ENCODE results near the gene HCFC2. TPM values are rescaled to one million over a fixed set of nuclear protein-coding genes. Genes with fewer than 3 reads are reported as not detected.
A peak's percentile ranks its signal among the peaks of the same experiment; 100 is the strongest.
"Not testable (repeated sequence)": the region's sequence is repeated elsewhere in the genome, so short reads cannot be mapped to it uniquely, and the experiment has no call there.

HCFC2 gene
- total RNA-seq, 1 donor from 2014 or later: 8.8 TPM

DNA sequence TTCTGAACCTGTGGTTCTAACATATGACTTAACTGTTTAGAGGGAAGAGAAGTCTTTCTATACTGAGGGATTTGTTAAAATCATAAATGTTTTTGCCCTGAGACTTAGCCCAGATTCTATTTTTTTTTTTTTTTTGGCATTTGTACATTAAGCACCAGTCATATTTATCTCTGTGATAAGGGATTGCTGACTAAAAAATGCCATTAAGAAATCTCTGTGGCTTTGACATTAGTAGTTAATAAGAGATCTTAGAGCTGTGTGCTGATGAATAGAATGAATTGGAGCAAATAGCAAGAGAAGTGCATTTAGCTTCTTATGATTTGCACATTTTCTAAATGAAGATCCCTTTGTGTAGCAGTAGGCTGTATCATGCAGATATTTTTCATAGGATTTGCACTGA is 41.1 kb downstream of the HCFC2 start:
- ATAC-seq (ENCODE audit: poor library complexity) (no peak), DNase-seq (no peak)
- intact Hi-C loops (cut with DNase I): loop anchor here (5.0 kb wide), 1 partner anchor 138 kb away; the partner anchor contains the start of gene TDG

DNA sequence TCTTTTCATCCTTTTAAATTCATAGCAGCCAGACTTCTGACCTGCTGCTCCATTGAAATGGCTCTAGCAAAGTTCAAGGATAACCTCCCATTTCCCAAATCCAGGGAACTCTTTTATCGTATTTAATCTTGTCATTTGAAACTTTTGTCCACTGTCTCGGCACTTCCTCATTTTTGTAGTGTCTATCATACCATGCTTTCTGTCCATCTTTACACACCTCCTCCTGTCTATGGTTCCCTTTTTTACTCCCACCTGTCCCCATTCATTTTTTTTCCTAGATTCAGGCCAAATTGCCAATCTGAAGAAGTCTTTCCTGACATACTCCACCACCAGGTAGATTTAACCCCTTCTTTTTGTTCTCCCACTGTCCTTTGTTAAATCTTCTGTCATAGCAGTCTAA is 42.6 kb downstream of the HCFC2 start:
- intact Hi-C loops (cut with DNase I): loop anchor here (5.0 kb wide), 1 partner anchor 140 kb away; the partner anchor contains the start of gene TDG
- no peak for ATAC-seq (ENCODE audit: poor library complexity)
- no peak for DNase-seq

DNA sequence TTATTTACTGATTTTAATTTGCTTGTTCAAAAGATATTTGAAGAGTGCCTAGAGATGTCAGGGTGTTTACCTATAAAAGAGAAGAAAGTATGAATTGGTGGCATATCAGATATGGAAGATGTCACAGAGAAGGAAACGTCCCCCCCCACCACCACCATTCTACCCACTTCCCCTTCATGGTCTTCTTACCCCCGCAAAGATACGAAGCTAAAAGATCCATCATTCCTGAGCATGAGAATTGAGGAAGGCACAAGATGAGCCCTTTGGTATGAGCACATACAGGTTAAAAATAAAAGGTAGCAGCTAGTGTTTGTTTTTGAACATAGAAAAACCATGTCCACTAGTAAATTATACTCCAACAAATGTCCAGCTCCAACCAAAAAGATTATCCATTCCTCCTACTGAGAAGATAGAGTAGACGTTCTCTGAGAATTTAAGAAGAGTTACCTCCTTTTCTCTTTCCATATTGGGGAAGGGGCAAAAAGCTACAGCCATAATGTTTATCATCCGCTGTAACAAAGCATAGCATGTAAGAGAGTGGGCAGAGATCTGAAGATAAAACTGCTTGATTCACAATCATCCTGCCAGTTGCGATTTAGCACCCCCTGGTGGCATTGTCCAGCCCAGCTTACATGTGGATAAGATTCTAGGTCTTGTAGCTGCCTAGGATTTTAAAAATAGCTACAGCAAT is 44.6 kb downstream of the HCFC2 start:
- ATAC-seq (ENCODE audit: poor library complexity): peak; percentile 81
- intact Hi-C loops (cut with DNase I): loop anchor here (5.0 kb wide), 1 partner anchor 142 kb away; the partner anchor contains the start of gene TDG

DNA sequence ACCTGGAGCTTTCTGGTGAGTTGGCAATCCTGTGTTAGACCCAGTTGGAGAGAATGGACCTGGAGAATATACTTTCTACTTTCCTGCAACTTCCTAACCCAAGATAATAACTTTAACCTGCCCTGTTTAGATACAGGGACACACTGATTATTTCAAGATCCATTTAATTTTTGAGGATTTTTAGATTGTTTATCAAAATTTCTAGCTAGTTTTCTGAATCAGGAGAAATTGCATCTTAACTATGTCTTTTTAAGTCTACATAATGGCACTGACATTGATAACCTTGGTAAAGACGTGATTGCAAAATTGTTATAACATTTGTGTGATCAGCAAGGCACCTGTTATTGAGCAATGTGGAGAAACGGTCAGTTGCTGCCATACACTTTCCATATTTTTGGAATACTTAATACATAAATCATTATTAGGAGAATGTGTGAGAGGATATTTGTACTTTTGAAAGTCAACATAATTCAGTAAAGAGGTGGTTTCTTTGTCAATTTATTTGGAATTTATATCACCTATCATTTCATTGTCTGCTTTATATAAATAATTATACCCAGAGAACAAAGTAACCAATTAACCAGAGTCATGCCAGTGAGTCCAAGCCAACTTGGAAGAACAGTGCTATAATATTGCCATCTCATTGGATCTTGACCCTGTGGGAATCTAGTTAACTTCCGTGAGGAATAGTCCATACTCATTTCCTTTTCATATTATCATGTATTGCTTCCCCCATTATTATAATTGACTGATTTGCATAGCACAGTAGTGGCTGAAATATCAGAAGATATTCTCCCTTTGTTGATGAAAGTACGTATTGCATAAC is 45.3 kb downstream of the HCFC2 start:
- no peak for DNase-seq
- ATAC-seq (ENCODE audit: poor library complexity): no peak
- intact Hi-C loops (cut with DNase I): loop anchor here (5.0 kb wide), 1 partner anchor 142 kb away; the partner anchor contains the start of gene TDG

More for the DNA sequence above, 44.6 kb downstream of the HCFC2 start:
- DNase-seq: peak; percentile 84

DNA sequence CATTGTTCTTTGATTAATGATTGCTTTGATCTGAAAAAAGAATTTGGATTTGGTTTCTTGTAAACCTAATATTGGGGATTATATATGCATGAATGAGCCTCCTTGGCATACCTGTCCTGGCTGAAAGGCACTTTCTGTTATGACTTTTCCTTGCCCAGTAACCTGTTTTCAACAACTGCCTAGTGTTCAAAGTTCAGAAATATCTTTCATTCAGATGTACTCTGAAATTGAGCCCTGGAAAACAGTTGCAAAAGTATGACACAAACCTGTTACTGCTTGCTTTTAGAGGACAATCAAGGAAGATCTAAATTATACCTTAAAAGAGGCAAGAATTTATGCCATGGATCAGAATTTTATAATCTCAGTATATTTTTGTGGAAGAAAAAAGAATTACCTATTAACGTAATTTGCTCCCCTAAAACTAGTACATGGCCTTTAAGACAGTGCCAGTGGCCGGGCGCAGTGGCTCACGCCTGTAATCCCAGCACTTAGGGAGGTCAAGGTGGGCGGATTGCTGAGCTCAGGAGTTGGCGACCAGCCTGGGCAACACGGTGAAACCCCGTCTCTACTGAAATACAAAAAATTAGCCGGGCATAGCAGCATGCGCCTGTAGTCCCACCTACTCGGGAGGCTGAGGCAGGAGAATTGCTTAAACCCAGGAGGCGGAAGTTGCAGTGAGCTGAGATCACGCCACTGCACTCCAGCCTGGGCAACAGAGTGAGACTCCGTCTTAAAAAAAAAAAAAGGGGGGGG is 50.7 kb downstream of the HCFC2 start:
- DNase-seq; intact Hi-C loops (cut with DNase I); ATAC-seq (ENCODE audit: poor library complexity): not testable (repeated sequence)

DNA sequence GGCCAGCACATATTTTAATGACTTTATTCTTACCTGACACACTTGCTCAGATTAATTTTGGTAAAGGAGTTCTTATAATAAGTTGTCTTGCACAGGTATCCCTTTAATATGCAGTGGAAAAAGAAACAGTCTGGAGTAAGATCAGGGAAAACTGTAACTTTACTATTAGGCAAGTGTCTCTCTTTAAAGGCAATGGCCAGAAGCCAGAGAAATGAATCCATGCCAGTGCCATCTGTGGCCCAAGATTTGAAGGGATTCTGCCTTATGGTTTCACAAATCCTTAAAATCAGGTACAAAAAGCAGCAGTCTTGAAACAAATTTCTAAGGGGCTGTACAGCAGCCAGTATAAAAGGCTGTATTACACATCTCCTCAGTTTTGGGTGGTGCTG is 51.2 kb downstream of the HCFC2 start:
- ATAC-seq (ENCODE audit: poor library complexity) (no peak), DNase-seq (no peak)
- intact Hi-C loops (cut with DNase I): no loop called here

DNA sequence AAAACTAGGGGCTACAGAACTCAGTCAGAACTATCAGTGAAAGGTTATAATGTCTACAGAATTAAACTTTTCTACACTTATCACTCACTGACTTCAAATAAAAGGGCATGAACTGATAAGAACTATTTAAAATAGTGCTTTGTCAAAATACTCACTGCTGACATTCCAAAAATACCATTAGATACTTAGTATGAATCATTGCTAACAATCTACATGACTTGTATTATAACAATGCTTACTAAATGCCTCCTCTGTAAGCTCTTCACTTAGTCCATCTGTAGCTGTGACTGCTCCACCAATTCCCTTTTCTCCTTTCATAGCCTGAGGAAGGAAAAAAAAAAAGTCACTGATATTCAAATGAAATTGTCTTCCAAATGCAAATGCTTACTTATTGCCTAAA is 56.7 kb downstream of the HCFC2 start:
- ATAC-seq (ENCODE audit: poor library complexity) (peak; percentile 50), DNase-seq (no peak)

DNA sequence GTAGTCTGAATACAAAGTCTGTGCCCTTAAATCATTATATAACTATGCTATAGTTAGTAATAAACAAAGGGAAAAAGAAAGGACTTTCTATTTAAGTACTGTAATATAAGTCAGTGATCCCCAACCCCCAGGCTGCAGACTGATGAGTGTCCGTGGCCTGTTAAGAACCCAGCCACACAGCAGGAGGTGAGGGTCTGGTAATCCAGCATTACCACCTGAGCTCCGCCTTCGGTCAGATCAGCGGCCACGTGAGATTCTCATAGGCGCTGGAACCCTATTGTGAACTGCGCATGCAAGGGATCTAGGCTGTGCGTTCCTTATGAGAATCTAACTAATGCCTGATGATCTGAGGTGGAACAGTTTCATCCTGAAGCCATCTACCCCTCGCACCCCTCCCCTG is 58.0 kb downstream of the HCFC2 start:
- ATAC-seq (ENCODE audit: poor library complexity): no peak

More for the DNA sequence above, 56.7 kb downstream of the HCFC2 start:
- intact Hi-C loops (cut with DNase I): no loop called here

DNA sequence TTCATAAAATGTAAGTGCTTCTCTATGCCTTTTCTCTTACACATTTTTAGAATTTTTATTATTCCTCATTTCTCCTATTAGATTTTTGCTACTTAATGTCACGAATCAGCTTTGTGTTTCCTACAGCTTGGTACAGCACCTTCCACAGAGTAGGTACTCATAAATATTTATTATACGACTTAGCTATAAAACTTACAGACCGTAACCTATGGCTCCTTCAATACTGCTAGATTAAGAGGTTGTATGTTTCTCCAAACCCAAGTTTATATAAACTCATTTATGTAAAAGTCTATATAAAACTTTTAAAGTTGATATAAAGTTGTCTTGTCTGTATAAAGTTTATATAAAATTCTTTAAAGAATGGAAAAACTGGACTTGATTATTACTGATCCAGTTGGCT is 62.2 kb downstream of the HCFC2 start:
- intact Hi-C loops (cut with DNase I): no loop called here

More for the DNA sequence above, 58.0 kb downstream of the HCFC2 start:
- no peak for DNase-seq
- intact Hi-C loops (cut with DNase I): no loop called here

DNA sequence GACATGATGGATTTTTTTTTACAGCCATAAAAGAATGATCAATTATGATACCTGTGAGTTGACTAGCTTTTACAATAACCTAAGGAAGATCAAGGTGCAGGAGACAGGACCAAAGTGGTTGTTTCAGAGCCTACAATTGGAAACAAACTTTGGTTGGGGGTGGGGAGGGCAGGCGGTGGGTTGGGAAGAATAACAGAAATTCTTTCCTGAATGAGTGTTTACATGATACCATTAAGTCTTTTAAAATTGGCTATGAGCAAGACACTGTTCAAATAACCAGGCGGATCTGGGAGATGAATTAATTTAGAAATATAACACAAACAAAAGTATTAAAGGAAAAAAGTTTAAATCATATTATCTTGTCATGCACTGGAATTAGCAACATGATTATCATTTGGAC is 66.4 kb downstream of the HCFC2 start:
- intact Hi-C loops (cut with DNase I): no loop called here
- DNase-seq (no peak), ATAC-seq (ENCODE audit: poor library complexity) (no peak)

More for the DNA sequence above, 62.2 kb downstream of the HCFC2 start:
- no peak for DNase-seq
- ATAC-seq (ENCODE audit: poor library complexity): no peak

DNA sequence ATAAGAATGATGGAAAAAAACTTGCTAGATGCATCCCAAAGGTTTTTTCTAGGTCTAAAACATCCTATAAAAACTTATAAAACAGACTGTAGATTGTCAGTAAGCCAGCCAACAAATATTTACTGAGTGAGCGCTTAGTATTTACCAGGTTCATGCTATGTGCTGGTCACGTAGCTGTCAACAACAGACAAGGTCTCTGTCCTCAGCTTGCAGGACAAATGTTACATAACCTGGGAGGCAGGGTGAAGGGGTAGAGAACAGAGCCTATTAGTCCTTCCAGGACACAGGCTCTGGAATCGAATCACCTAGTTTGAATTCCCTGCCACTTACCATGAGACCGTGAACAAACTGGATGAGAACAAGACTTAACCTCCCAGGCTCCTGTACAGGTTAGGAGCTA is 67.3 kb downstream of the HCFC2 start:
- no peak for DNase-seq
- intact Hi-C loops (cut with DNase I): no loop called here
- peak; percentile 69 for ATAC-seq (ENCODE audit: poor library complexity)

DNA sequence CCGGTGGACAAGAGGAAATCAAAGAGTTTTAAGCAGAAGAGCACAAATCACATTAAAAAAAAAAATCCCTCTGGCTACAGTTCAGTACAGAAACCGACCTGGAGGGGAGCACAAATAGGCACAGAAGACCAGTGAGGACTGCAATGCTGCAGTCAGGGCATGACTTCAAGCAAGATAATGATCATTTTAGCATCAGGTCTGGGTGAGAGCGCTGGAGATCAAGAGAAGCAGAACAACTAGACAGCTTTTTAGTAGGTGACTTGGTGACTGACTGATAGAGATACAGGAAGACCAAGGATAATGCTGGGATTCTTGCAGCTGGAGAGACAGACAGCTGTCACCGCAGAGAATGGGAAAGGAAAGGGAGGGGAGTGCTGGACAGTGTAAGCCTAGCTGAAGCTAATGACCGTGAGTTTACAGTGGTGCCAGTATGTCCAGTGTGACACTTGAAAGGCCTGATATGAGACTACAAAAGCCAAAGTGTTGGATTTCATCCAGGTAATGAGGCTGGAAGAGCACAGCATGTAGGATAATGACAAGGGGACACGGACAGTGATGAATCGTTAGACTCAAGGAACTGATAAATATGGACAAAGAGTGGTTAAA is 68.1 kb downstream of the HCFC2 start:
- no peak for DNase-seq
- ATAC-seq (ENCODE audit: poor library complexity): peak; percentile 81
- intact Hi-C loops (cut with DNase I): no loop called here

DNA sequence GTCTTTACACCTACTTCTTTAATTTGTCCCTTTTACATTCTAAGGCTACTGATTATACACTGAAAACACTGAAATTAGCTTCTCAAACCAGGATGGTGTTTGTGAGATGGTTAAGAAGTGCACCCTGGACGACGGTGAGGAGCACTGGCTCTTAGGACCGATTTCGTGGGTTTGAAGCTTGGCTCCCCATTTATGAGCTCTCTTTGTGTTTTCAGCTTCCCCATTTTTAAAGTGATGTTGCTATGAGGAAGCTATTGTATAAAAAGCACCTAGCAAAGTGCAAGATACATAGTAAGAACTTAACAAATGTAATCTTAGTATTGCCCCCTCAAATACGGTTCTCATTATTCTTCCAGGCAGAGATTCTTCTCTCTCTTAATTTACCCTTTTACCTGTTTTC is 69.0 kb downstream of the HCFC2 start:
- ATAC-seq (ENCODE audit: poor library complexity) (no peak), DNase-seq (no peak)
- intact Hi-C loops (cut with DNase I): no loop called here

DNA sequence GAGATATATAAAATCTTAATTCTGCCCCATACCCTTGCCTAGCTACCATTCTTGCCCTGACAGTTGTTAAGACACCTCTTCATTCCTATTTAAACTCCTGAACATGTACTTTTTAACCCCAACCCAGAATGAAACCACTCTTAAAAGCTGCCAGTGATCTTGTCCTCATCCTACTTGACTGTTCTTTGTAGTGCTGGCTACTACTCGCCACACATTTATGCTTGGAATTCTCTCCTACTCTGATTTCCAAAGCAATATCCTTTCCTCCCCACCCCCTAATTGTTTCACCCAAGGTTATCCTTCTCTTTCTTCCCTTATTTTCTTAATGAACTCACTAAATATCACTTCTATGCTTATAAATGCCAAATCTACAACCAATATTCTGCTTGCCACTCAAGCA is 69.5 kb downstream of the HCFC2 start:
- no peak for DNase-seq
- no peak for ATAC-seq (ENCODE audit: poor library complexity)
- intact Hi-C loops (cut with DNase I): no loop called here

DNA sequence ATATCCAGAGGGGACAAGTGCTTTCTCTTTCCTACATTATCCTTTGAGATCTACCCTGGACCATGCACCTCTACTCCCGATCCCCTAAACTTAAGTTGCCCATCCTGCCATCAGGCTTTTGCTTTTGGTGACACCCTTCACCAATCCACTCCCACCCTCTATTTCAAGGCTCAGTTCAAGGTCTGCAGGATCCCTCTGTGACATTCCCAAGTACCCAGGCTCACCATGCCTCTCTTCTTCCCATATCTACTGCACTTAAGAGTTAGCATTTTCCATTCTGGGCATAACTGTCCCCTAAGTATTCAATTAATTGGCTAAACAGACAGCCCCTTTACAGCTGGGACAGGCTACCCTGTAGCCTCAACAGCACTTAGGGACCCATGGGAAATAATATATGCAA is 70.6 kb downstream of the HCFC2 start:
- no peak for DNase-seq
- no peak for ATAC-seq (ENCODE audit: poor library complexity)
- intact Hi-C loops (cut with DNase I): no loop called here

DNA sequence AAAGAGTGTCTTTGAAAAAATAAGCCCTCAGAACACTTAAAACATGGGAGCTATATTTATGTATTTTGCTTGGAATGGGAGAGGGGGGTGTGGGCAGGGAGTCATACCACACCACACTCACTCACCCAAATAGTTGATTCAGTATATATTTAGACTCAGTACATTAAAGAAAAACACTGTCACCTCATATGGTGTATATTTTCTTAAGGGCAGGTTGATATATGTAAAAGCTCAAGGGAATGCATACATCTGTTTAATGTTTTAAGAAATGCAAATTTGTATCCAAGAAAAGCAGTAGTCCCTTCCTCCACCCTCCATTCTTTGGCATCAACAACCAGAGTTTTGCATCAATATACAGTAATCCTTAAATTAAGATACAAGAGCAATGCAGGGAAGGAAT is 72.2 kb downstream of the HCFC2 start:
- ATAC-seq (ENCODE audit: poor library complexity): no peak
- intact Hi-C loops (cut with DNase I): no loop called here
- DNase-seq: no peak

DNA sequence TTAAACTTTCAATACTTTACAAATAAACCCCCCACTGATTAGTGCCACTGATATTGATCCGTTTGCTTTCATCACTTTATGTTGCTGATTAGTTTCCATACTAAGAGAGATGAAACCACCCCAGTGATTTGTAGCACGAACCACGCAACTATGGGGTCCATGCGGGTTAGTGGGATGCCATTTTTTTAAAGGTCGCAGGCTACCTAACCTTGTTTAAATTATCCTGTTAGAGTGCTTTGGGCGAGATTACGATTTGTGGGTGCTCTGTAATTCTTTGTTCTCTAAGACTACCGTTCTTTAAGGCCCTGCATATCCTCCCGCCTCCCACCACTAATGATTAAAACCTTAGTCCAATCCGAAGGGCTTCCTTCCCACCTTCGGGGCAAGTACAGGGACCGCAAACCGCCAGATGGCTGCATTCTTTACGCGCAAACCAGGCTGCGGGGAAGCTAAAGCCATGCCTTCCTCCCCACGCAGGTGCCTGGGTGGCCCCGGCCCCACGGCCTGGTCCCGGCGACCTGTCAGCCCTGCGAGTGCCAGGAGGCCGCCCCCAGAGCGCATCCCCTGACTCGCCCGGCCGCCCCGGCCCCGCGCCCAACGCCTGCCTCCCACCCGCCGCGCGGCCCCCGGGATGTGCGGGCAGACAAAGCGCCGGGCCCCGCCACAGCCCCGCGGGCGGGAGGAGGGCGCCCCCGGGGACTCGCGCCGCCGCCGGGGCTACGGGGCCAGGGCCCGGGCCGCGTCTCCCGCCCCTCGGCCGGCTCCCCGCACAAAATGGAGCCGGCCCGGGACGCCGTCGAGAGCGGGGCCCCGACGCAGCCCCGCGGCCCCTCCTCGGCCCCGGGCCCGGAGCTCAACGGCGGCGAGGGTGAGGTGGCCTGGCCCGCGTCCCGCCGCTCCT is 72.9 kb downstream of the HCFC2 start:
- DNase-seq: peak; percentile 58
- intact Hi-C loops (cut with DNase I): no loop called here
- peak; percentile 3 for ATAC-seq (ENCODE audit: poor library complexity)
